Neural cell (in vitro differentiated cells): ENCODE results near the gene EPHA6. TPM values are rescaled to one million over a fixed set of nuclear protein-coding genes. Genes with fewer than 3 reads are reported as not detected.

ENCODE experiments used
- H2AFZ ChIP-seq: fragments of 200-600, 300-800 bp; sonication (generic), shearing (Covaris generic); 2 replicates; pipeline ENCODE4 v1.6.0; 2014; ENCODE audit warnings: low read depth, mild to moderate bottlenecking, antibody characterized with exemption, low read length, moderate library complexity
- H3F3A ChIP-seq: fragments of 200-600 bp; shearing (Covaris generic); 2 replicates; pipeline ENCODE4 v1.6.1; 2016; ENCODE audit warnings: mild to moderate bottlenecking, moderate library complexity, mixed read lengths, antibody characterized with exemption, low read length; ENCODE audit not compliant: insufficient read depth, poor library complexity, severe bottlenecking
- H3K27ac ChIP-seq: fragments of 200-600, 300-800 bp; sonication (generic), shearing (Covaris generic); 2 replicates; pipeline ENCODE4 v1.5.1; 2014; ENCODE audit warnings: mild to moderate bottlenecking, low read length, moderate library complexity
- H3K27me3 ChIP-seq: fragments of 300-800, 200-600 bp; sonication (generic), shearing (Covaris generic); 2 replicates; pipeline ENCODE4 v1.6.0; 2014; ENCODE audit warnings: mild to moderate bottlenecking, low read depth, low read length, moderate library complexity; ENCODE audit not compliant: insufficient read depth
- H3K36me3 ChIP-seq: fragments of 300-800, 200-600 bp; sonication (generic), shearing (Covaris generic); 2 replicates; pipeline ENCODE4 v1.5.1; 2014; ENCODE audit warnings: mild to moderate bottlenecking, antibody characterized with exemption, low read length, moderate library complexity; ENCODE audit not compliant: insufficient read depth
- H3K4me2 ChIP-seq: fragments of 300-800, 200-600 bp; sonication (generic), shearing (Covaris generic); 2 replicates; pipeline ENCODE4 v1.6.0; 2014; ENCODE audit warnings: mild to moderate bottlenecking, low read length
- H3K4me3 ChIP-seq: fragments of 300-800, 200-600 bp; sonication (generic), shearing (Covaris generic); 2 replicates; pipeline ENCODE4 v1.5.1; 2014; ENCODE audit warnings: mild to moderate bottlenecking, low read length, moderate library complexity
- H3K79me2 ChIP-seq: fragments of 200-600 bp; shearing (Covaris generic); replicated peaks from 2 replicates; pipeline ENCODE4 v1.6.0; 2014; ENCODE audit warnings: mild to moderate bottlenecking, low read length, moderate library complexity; ENCODE audit not compliant: insufficient read depth
- H3K9ac ChIP-seq: fragments of 300-800, 200-600 bp; sonication (generic), shearing (Covaris generic); 2 replicates; pipeline ENCODE4 v1.6.1; 2016; ENCODE audit warnings: mild to moderate bottlenecking, low read length, mixed read lengths
- H3K9me2 ChIP-seq: fragments of 200-600 bp; shearing (Covaris generic); 2 replicates; pipeline ENCODE4 v1.6.1; 2016; ENCODE audit warnings: mild to moderate bottlenecking, low read length, mixed read lengths; ENCODE audit not compliant: insufficient read depth
- H3K9me3 ChIP-seq: fragments of 200-600, 300-800 bp; sonication (generic), shearing (Covaris generic); 2 replicates; pipeline ENCODE4 v1.6.1; 2016; ENCODE audit warnings: mild to moderate bottlenecking, mixed run types, low read length, moderate library complexity, mixed read lengths
- H4K20me1 ChIP-seq: fragments of 200-600 bp; shearing (Covaris generic); 2 replicates; pipeline ENCODE4 v1.6.1; 2016; ENCODE audit warnings: mild to moderate bottlenecking, mixed run types; ENCODE audit not compliant: insufficient read depth
- CTCF ChIP-seq: fragments of 450-650 bp; IDR thresholded peaks from 2 replicates; pipeline ENCODE4 v1.5.1; 2014; ENCODE audit warnings: antibody characterized with exemption, mild to moderate bottlenecking, moderate library complexity; ENCODE audit not compliant: poor library complexity, severe bottlenecking
- EP300 ChIP-seq: fragments of 450-650 bp; conservative IDR thresholded peaks from 2 replicates; pipeline ENCODE4 v1.6.1; 2014; ENCODE audit warnings: antibody characterized with exemption, mild to moderate bottlenecking, moderate library complexity; ENCODE audit not compliant: poor library complexity, severe bottlenecking
- EZH2 ChIP-seq: fragments of 200-600, 300-800 bp; shearing (Covaris generic), sonication (generic); IDR thresholded peaks from 2 replicates; pipeline ENCODE4 v1.6.1; 2014; ENCODE audit warnings: antibody characterized with exemption, low read length, borderline replicate concordance, mild to moderate bottlenecking; ENCODE audit not compliant: insufficient read depth, poor library complexity, severe bottlenecking
- MXI1 ChIP-seq: fragments of 450-650 bp; conservative IDR thresholded peaks from 2 replicates; pipeline ENCODE4 v1.6.1; 2014; ENCODE audit warnings: antibody characterized with exemption, mild to moderate bottlenecking; ENCODE audit not compliant: poor library complexity, severe bottlenecking
- POLR2AphosphoS5 ChIP-seq: IDR thresholded peaks from 2 replicates; pipeline ENCODE4 v1.6.1; 2012
- RAD21 ChIP-seq: fragments of 450-650 bp; conservative IDR thresholded peaks from 2 replicates; pipeline ENCODE4 v1.6.1; 2014; ENCODE audit warnings: antibody characterized with exemption, mild to moderate bottlenecking, moderate library complexity
- REST ChIP-seq: IDR thresholded peaks from 2 replicates; pipeline ENCODE4 v1.6.1; 2012; ENCODE audit warnings: borderline replicate concordance
- SMC3 ChIP-seq: fragments of 450-650 bp; conservative IDR thresholded peaks from 2 replicates; pipeline ENCODE4 v1.6.1; 2014; ENCODE audit warnings: antibody characterized with exemption, mild to moderate bottlenecking, moderate library complexity; ENCODE audit not compliant: poor library complexity
- TAF1 ChIP-seq: IDR thresholded peaks from 2 replicates; pipeline ENCODE4 v1.6.1; 2012; ENCODE audit warnings: low read depth
- polyA plus RNA-seq: library from polyadenylated mRNA; depleted of rRNA; stranded (reverse); fragments of >200 nt; gene quantifications from 2 replicates; pipeline ENCODE4 v1.2.3, GENCODE V29; 2014

The EPHA6 gene
- polyA plus RNA-seq, 1 donor from 2014 or later = 0.56 TPM

DNA sequence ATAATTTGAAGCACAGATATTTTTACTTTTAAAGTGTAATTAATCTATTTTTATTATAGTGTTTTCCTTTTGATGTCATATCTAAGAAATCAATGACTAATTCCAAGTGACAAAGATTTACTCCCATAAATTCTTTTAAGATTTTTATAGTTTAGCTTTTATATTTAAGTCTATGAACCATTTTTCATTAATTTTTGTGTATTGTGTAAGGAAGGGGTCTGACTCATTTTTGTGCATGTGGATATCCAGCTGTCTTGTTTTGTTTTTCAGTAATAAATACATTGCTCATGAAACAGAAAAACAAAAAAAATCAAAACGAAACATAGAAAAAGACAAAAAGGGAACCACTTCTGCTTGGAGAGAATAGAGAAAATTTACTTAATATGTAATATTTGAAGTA lies 145.1 kb downstream of the EPHA6 start:
- Histone ChIP-seq H3K9me2 (no peaks in the 10 kb centered on the region), H3F3A (no peaks in the 10 kb centered on the region), H3K9ac (no peak overlapping the region), H3K36me3 (no peaks in the 10 kb centered on the region), H3K79me2 (no peaks in the 10 kb centered on the region), H3K4me2 (no peak overlapping the region), H2AFZ (no peak overlapping the region), H3K9me3 (no peaks in the 10 kb centered on the region), H3K27ac (no peak overlapping the region), H4K20me1 (no peaks in the 10 kb centered on the region), H3K27me3 (no peaks in the 10 kb centered on the region), H3K4me3 (no peak overlapping the region)
- no peak for TF ChIP-seq MXI1
- TF ChIP-seq REST = no peak
- TF ChIP-seq RAD21 = no peak
- no peak for TF ChIP-seq SMC3
- TF ChIP-seq EZH2 = no peak
- TF ChIP-seq CTCF = no peak
- TF ChIP-seq EP300 = no peak
- no peak for TF ChIP-seq TAF1

DNA sequence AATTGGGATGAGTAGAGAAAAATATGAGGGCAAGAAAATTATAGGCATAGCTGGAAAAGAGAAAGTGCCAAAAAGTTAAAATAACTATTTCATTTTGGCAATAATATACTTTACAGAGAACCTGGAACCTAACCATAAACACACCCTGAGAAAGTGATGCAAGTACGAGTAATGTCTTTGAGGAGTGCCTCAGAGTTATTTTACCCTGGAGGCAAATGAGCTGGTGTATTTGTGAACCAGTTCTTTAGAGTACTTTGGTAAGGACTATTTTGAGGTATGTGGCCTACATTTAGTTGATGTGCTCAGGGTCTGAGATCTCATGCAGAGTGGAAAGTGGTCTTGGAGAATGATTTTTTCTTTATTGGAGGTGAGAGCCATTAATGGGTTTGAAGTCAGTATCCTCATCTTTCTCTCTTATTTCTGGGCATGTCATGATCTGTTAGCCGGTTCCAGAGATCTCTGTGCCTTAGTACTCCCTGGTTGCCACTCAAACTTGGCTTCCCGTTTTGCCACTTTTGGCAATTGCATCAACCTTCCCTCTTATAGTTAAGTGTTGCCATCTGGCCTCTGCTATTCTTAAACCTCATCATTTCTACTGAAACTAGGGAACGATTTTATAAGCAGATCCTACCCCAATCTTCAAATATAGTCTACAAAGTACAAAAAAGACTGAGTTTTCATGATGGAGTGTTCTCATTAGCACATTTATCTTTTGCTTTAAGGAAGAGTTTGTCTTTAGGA lies 145.7 kb downstream of the EPHA6 start:
- Histone ChIP-seq H3K9me2 (no peaks in the 10 kb centered on the region), H2AFZ (no peak overlapping the region), H3K9me3 (no peaks in the 10 kb centered on the region), H3K4me2 (no peak overlapping the region), H3F3A (no peaks in the 10 kb centered on the region), H3K36me3 (no peaks in the 10 kb centered on the region), H3K79me2 (no peaks in the 10 kb centered on the region), H3K27me3 (no peaks in the 10 kb centered on the region), H3K9ac (no peak overlapping the region), H3K4me3 (no peak overlapping the region), H3K27ac (no peak overlapping the region), H4K20me1 (no peaks in the 10 kb centered on the region)
- TF ChIP-seq RAD21 (no peak), REST (no peak), SMC3 (no peak), TAF1 (no peak), POLR2AphosphoS5 (no peak)
